ENCODE results near the gene FAM53A. TPM values are rescaled to one million over a fixed set of nuclear protein-coding genes. Genes with fewer than 3 reads are reported as not detected.

The FAM53A gene
- total RNA-seq, 1 donor from 2014 or later, result 4.3 TPM

DNA sequence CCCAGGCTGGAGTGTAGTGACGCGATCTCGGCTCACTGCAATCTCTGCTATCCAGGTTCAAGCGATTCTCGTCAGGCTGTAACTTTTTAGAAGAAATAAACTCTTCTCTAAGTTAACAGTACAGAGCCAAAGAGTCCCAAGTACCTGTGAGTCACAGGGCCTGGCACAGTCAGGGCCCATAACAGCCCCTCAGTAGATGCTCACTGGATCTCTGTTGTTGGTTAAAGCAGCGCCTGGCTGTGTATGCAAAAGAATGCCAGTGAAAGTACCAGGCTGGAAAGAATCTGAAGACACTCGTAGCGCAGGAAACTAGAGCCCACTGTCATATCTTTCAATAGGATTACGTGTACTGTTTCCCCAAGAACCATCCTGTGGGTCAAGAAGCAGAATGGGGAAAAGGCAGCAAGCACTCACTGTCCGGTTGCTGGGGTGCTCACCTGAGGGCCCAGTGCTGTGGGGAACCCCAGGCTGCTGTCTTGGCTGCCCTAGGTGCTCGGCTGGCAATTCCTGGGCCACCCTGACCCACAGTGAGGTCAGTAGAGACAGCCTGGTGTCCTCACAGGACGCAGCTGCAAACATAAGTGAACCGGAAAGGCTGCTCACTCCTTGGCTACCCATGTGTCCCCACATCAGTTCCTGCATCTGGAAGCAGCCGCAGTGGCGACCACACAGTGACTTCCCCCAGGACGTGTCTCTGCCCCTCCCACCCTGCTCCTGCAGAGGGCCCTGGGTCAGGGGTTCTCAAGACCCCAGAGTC, 31.1 kb upstream of the FAM53A start:
- H3K27ac Mint-ChIP-seq (ENCODE audit: unreplicated experiment), result no peak overlapping the region
- no peaks in the 10 kb centered on the region for H3K27me3 Mint-ChIP-seq (ENCODE audit: low read depth)
- TF ChIP-seq, protein P1, sequence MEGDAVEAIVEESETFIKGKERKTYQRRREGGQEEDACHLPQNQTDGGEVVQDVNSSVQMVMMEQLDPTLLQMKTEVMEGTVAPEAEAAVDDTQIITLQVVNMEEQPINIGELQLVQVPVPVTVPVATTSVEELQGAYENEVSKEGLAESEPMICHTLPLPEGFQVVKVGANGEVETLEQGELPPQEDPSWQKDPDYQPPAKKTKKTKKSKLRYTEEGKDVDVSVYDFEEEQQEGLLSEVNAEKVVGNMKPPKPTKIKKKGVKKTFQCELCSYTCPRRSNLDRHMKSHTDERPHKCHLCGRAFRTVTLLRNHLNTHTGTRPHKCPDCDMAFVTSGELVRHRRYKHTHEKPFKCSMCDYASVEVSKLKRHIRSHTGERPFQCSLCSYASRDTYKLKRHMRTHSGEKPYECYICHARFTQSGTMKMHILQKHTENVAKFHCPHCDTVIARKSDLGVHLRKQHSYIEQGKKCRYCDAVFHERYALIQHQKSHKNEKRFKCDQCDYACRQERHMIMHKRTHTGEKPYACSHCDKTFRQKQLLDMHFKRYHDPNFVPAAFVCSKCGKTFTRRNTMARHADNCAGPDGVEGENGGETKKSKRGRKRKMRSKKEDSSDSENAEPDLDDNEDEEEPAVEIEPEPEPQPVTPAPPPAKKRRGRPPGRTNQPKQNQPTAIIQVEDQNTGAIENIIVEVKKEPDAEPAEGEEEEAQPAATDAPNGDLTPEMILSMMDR (conservative IDR thresholded peaks at IDR 0.05), result no peak
- DNase-seq (ENCODE audit: low read depth, low spot score), result no peak
- peaks cover 3% of the 10 kb centered on the region for H3K36me3 Mint-ChIP-seq (ENCODE audit: low read depth)
- peak overlapping the region; percentile 91 for H3K4me3 Mint-ChIP-seq
- peaks cover 42% of the 10 kb centered on the region for H3K4me1 Mint-ChIP-seq
- no peaks in the 10 kb centered on the region for H3K9me3 Mint-ChIP-seq

DNA sequence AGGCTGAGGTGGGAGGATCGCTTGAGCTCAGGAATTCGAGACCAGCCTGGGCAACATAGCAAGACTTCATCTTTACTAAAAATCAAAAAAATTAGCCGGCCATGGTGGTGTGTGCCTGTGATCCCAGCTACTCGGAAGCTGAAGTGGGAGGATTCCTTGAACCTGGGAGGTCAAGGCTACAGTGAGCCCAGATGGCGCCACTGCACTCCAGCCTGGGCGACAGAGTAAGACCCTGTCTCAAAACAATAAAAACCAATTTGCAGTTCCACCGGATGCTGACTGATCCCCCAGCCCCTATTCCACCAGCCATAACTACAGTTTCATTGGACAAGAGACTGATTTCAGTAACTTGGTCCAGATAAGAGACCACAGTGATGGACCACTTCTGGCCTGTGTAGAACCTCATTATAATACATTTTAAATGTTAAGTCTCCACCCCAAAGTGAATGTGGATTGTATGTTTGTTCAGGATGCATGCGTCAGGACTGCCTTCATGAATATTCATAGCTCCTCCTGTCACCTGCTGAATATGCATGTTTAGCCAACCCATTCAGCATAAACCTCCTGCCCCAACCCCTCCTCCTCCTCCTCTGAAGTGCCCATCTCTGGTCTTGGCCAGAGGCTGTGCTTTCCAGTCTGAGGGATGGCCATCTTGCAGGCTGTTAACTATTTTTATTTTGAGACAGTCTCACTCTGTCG, 30.3 kb upstream of the FAM53A start:
- H3K27ac Mint-ChIP-seq (ENCODE audit: unreplicated experiment), result no peak overlapping the region
- H3K9me3 Mint-ChIP-seq, result no peaks in the 10 kb centered on the region
- no peaks in the 10 kb centered on the region for H3K27me3 Mint-ChIP-seq (ENCODE audit: low read depth)
- peaks cover 7% of the 10 kb centered on the region for H3K36me3 Mint-ChIP-seq (ENCODE audit: low read depth)
- DNase-seq (ENCODE audit: low read depth, low spot score), result no peak
- H3K4me1 Mint-ChIP-seq, result peaks cover 42% of the 10 kb centered on the region
- peak overlapping the region; percentile 91 for H3K4me3 Mint-ChIP-seq
- TF ChIP-seq, protein P1 (conservative IDR thresholded peaks at IDR 0.05), result no peak

DNA sequence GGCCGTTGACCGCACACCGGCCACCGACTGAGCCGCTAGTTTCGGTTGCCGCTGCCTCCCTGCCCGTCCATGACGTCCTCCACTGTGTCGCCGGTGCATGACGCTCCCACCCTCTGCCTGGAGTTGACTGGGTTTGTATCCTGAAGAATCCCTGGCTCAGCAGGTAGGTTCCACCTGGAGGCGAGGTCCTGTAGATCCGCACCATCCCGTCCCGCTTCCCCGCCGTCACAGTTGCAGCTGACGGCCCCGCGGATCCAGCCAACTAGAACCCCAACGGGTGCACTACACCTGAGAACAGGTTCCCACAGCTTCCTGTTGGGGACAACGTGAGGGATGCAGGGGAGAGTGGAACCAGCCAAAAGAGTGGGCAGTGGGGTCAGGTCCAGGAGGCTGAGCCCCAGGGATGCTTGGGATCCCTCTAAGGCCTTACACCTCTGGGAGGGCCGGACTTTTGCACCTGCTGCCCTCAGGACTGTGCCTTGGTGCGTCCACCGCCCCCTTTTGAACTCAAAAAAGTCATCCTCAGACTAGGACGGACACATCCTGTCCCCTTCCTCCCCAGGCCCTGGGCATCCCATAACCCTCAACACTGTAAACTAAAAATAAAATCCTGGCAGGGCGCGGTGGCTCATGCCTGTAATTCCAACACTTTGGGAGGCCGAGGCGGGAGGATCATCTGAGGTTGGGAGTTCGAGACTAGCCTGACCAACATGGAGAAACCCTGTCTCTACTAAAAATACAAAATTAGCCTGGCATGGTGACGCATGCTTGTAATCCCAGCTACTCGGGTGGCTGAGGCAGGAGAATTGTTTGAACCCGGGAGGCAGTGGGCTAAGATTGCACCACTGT, 29.1 kb upstream of the FAM53A start:
- Mint-ChIP-seq H3K4me3 (peak overlapping the region; percentile 91), H3K9me3 (no peaks in the 10 kb centered on the region), H3K36me3 (ENCODE audit: low read depth) (peaks cover 12% of the 10 kb centered on the region), H3K27ac (ENCODE audit: unreplicated experiment) (peak overlapping the region; percentile 96), H3K4me1 (peaks cover 44% of the 10 kb centered on the region), H3K27me3 (ENCODE audit: low read depth) (no peaks in the 10 kb centered on the region)
- TF ChIP-seq, protein P1 (conservative IDR thresholded peaks at IDR 0.05), result no peak
- no peak for DNase-seq (ENCODE audit: low read depth, low spot score)

DNA sequence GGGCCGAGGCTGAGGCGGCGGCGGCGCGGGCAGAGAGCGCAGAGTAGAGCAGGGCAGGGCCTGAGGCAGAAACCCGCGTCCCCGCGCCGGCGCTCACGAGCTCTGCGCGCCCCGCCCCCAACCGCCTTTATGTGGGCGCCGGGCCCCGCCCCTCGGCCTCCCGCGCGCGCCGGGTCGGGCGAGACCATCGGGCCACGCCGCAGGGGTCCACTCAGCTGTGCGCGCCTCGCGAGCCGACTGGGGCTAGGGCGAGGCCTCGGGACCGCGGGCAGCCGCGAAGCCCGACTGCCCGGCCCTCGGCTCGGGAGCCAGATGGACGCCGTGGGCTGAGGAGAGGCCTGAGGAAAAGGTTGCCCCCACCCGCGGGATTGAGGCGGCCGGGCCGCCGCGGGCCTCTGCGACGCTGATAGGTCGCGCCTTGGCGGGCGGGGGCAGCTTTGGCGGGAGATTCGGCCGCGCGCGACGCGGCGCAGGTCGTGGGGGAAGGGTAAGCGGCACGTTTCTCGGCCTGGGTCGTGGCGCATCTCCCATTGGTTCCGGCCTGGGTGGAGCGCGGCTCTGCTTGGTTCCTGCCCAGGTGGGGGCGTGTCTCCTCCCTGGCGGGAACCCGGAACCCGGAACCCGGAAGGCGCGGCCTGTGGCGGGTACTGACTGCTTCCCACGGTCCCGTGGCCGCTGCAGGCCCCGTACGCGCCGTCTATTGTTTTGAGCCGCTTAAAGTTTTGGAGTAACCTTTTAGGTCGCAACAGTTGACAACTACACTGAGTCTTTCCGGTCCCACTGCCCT, 28.3 kb upstream of the FAM53A start, which contains the start of gene SLBP:
Gene SLBP (minus strand): TSS at position 104 of the 787 bp plus-strand sequence. CDS start 131 bp downstream, outside the sequence.
- Mint-ChIP-seq H3K4me1 (peaks cover 46% of the 10 kb centered on the region), H3K36me3 (ENCODE audit: low read depth) (peaks cover 14% of the 10 kb centered on the region), H3K9me3 (no peaks in the 10 kb centered on the region), H3K27ac (ENCODE audit: unreplicated experiment) (peak within 1 kb of the TSS; percentile 96), H3K4me3 (peak within 1 kb of the TSS; percentile 95), H3K27me3 (ENCODE audit: low read depth) (no peaks in the 10 kb centered on the region)
- peak; percentile 85 for DNase-seq (ENCODE audit: low read depth, low spot score)
- TF ChIP-seq, protein P1 (conservative IDR thresholded peaks at IDR 0.05), result no peak

All from neural crest cell (in vitro differentiated cells).